Measurements from ENCODE around the gene DHPS.
"Not testable (repeated sequence)": the region's sequence is repeated elsewhere in the genome, so short reads cannot be mapped to it uniquely, and the experiment has no call there.

DHPS gene

DNA sequence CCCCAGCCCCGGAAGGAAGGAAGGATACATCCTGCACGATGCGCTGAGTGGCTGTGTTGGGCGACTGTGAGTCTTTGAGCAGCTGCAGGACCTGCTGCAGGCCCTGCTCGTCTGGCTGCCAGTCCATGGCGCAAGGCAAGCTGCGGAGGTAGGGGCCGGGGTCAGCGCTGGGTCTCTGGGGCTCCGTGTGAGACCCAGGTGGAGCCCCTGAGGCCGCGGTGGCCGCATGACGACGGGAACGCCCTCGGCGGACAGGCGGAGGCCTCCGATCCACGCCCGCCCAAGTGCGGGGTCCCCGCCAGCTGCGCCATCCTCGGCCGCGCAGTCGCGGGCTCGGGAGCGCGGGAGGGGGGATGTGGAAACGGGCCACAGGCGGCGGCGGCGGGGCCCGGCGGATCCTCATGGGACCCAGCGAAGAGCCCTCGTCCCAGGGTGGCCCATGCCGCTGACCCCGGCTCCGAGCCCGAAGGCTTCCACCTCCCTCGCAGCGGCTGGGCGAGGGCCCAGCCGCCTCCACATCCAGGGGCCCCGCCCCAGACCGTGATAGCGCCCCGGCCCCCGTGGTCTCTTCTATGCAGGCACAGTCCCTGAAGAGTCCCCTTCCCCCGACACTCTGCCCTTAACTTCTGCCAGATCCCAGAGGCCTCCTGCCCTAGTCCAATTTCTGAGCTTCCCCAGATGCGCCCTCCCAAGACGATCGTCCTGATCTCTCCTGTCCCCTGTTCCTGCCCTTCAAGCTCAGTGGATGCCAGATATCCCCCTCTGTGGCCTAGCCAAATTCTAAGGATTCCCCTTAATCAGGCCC lies 39.4 kb upstream of the DHPS start:
- Histone ChIP-seq H3K36me3 (ENCODE audit: control insufficient read depth, insufficient read depth, low read length) (no peaks in the 10 kb centered on the region), H3K9me3 (ENCODE audit: control insufficient read depth, low read length) (no peaks in the 10 kb centered on the region), H3K4me3 (ENCODE audit: low read length) (peak overlapping the region; percentile 87), H3K9ac (ENCODE audit: low read length) (peak overlapping the region; percentile 90), H3K4me1 (ENCODE audit: control insufficient read depth, insufficient read depth, low read length) (peaks cover 19% of the 10 kb centered on the region), H3K27me3 (ENCODE audit: control insufficient read depth, insufficient read depth, low read length) (no peaks in the 10 kb centered on the region)

- peaks cover 19% of the 10 kb centered on the region for H3K4me1 ChIP-seq (ENCODE audit: control insufficient read depth, insufficient read depth, low read length)
- H3K36me3 ChIP-seq (ENCODE audit: control insufficient read depth, insufficient read depth, low read length) = no peaks in the 10 kb centered on the region
- H3K9ac ChIP-seq (ENCODE audit: low read length) = peak overlapping the region; percentile 90
- H3K27me3 ChIP-seq (ENCODE audit: control insufficient read depth, insufficient read depth, low read length) = no peaks in the 10 kb centered on the region
- H3K9me3 ChIP-seq (ENCODE audit: control insufficient read depth, low read length) = no peaks in the 10 kb centered on the region
- H3K4me3 ChIP-seq (ENCODE audit: low read length) = peak overlapping the region; percentile 14
Measured at GRCh38 chr19:12720296-12720695, 38.6 kb upstream of the DHPS start.

DNA sequence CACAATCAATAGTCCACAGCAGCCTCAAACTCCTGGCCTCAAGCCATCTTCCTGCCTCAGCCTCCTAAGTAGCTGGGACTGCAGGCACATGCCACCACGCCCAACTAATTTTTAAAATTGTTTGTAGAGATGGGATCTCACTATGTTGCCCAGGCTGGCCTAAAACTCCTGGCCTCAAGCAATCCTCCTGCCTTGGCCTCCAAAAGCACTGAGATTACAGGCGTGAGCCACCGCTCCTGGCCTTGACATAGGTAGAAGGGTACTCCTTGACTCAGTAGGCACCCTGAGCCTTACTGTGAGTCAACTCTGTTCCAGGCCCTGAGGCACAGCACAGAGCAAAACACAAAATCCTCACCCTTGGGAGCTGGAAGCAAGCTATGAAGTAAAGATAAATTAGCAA lies 34.2 kb upstream of the DHPS start:
- no peaks in the 10 kb centered on the region for H3K4me1 ChIP-seq (ENCODE audit: control insufficient read depth, insufficient read depth, low read length)
- no peaks in the 10 kb centered on the region for H3K9me3 ChIP-seq (ENCODE audit: control insufficient read depth, low read length)
- peaks cover 6% of the 10 kb centered on the region for H3K36me3 ChIP-seq (ENCODE audit: control insufficient read depth, insufficient read depth, low read length)

GRCh38 chr19:12715102-12715501 lies 33.4 kb upstream of the DHPS start:
- Histone ChIP-seq H3K36me3 (ENCODE audit: control insufficient read depth, insufficient read depth, low read length) (peaks cover 6% of the 10 kb centered on the region), H3K27me3 (ENCODE audit: control insufficient read depth, insufficient read depth, low read length) (no peaks in the 10 kb centered on the region), H3K9me3 (ENCODE audit: control insufficient read depth, low read length) (no peaks in the 10 kb centered on the region), H3K4me3 (ENCODE audit: low read length) (no peak overlapping the region), H3K4me1 (ENCODE audit: control insufficient read depth, insufficient read depth, low read length) (no peaks in the 10 kb centered on the region), H3K9ac (ENCODE audit: low read length) (no peak overlapping the region)

More for the DNA sequence above, 34.2 kb upstream of the DHPS start:
- Histone ChIP-seq H3K27me3 (ENCODE audit: control insufficient read depth, insufficient read depth, low read length) (no peaks in the 10 kb centered on the region), H3K4me3 (ENCODE audit: low read length) (no peak overlapping the region), H3K9ac (ENCODE audit: low read length) (no peak overlapping the region)

GRCh38 chr19:12713304-12713703 lies 31.6 kb upstream of the DHPS start:
- not testable (repeated sequence) for H3K36me3 ChIP-seq (ENCODE audit: control insufficient read depth, insufficient read depth, low read length); H3K4me3 ChIP-seq (ENCODE audit: low read length); H3K9ac ChIP-seq (ENCODE audit: low read length)

DNA sequence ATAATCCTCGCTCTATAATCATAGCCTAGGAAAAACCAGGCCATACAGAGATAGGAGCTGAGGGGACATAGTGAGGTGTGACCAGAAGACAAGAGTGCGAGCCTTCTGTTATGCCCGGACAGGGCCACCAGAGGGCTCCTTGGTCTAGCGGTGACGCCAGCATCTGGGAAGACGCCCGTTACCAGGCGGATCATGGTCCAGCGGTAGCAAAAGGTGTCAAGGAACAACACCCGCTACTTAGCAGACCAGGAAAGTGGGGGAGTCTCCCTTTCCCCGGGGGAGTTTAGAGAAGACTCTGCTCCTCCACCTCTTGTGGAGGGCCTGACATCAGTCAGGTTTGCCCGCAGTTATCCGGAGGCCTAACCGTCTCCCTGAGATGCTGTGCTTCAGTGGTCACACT lies 30.4 kb upstream of the DHPS start:
- not testable (repeated sequence) for H3K4me1 ChIP-seq (ENCODE audit: control insufficient read depth, insufficient read depth, low read length); H3K36me3 ChIP-seq (ENCODE audit: control insufficient read depth, insufficient read depth, low read length); H3K4me3 ChIP-seq (ENCODE audit: low read length); H3K9me3 ChIP-seq (ENCODE audit: control insufficient read depth, low read length); H3K9ac ChIP-seq (ENCODE audit: low read length); H3K27me3 ChIP-seq (ENCODE audit: control insufficient read depth, insufficient read depth, low read length)

More at GRCh38 chr19:12713304-12713703, 31.6 kb upstream of the DHPS start:
- not testable (repeated sequence) for H3K27me3 ChIP-seq (ENCODE audit: control insufficient read depth, insufficient read depth, low read length); H3K4me1 ChIP-seq (ENCODE audit: control insufficient read depth, insufficient read depth, low read length); H3K9me3 ChIP-seq (ENCODE audit: control insufficient read depth, low read length)

DNA sequence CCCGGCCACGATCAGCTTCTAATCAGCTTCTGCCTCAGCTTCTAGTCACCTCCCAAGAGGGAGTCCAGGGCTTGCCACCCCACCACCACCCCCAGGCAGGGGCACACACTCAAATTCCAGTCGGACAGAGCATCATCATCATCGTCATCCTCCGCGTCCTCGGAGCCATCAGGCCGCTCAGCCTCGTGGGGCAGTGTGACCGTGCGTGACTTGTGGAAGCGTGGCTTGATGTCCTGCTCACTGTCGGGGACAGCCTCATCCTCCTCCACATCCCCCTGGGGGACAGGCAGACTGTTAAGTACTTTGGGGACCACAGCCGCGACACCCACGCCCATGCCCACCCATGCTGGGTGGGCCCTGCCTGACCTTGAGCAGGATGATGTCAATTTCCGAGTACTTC lies 29.5 kb upstream of the DHPS start:
- H3K27me3 ChIP-seq (ENCODE audit: control insufficient read depth, insufficient read depth, low read length) = no peaks in the 10 kb centered on the region
- H3K9me3 ChIP-seq (ENCODE audit: control insufficient read depth, low read length) = no peaks in the 10 kb centered on the region
- peaks cover 6% of the 10 kb centered on the region for H3K36me3 ChIP-seq (ENCODE audit: control insufficient read depth, insufficient read depth, low read length)
- H3K9ac ChIP-seq (ENCODE audit: low read length) = no peak overlapping the region
- no peak overlapping the region for H3K4me3 ChIP-seq (ENCODE audit: low read length)
- H3K4me1 ChIP-seq (ENCODE audit: control insufficient read depth, insufficient read depth, low read length) = no peaks in the 10 kb centered on the region

GRCh38 chr19:12708641-12709040 lies 27.0 kb upstream of the DHPS start:
- Histone ChIP-seq H3K9me3 (ENCODE audit: control insufficient read depth, low read length) (no peaks in the 10 kb centered on the region), H3K27me3 (ENCODE audit: control insufficient read depth, insufficient read depth, low read length) (no peaks in the 10 kb centered on the region), H3K4me3 (ENCODE audit: low read length) (no peak overlapping the region), H3K4me1 (ENCODE audit: control insufficient read depth, insufficient read depth, low read length) (no peaks in the 10 kb centered on the region), H3K36me3 (ENCODE audit: control insufficient read depth, insufficient read depth, low read length) (peaks cover 8% of the 10 kb centered on the region), H3K9ac (ENCODE audit: low read length) (no peak overlapping the region)

DNA sequence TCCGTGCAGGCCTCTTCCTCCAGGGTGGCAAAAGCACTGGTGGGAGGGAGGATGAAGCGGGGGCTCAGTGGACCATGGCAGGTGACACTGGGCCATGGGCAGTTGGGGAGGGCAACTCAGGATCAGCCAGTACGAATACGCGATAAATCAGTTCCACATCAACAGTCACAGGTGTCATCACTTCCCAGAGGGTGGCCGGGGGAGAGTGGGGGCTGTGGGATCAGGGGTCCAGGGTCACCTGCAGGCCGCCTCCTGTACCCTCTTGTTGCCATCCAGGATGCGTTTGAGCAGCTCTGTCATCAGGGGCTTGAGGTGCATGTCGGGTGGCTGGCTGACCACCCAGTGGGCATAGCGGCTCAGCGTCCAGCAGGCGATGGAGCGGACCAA lies 24.6 kb upstream of the DHPS start:
- H3K4me3 ChIP-seq (ENCODE audit: low read length) = no peak overlapping the region
- H3K9ac ChIP-seq (ENCODE audit: low read length) = no peak overlapping the region
- no peaks in the 10 kb centered on the region for H3K27me3 ChIP-seq (ENCODE audit: control insufficient read depth, insufficient read depth, low read length)
- H3K9me3 ChIP-seq (ENCODE audit: control insufficient read depth, low read length) = no peaks in the 10 kb centered on the region
- H3K4me1 ChIP-seq (ENCODE audit: control insufficient read depth, insufficient read depth, low read length) = no peaks in the 10 kb centered on the region
- H3K36me3 ChIP-seq (ENCODE audit: control insufficient read depth, insufficient read depth, low read length) = peaks cover 10% of the 10 kb centered on the region

DNA sequence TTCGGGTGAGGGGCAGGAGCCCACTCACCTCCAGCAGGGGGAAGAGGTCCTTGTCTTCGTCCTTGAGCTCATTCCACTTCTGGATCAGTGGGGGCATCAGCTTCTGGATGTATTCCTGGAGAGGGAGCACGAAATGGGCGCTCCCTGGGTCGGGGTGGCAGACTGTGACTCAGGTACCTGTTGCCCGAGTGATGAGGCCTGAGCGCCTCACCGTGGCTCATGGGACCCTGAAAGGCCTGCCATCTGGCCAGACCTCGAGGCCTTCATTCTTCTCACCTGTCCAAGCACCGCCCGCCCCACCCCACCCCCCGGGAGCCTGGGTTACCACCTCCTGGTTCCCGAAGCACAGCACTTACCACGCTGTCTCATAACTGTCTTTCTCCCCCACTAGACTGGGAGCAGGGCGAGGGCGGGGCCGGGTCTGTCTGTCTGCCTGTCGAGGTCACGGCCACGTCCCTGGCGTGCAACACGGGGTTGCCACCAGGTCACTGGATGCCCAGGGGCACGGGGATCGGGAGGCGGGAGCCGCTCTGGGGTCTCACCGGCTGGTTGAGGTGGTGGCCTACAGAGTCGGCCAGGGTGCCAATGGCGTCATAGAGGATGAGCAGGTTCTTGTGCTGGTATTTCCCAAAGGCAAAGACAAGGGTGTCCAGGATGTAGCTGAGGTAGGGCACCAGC lies 24.1 kb upstream of the DHPS start:
- Histone ChIP-seq H3K36me3 (ENCODE audit: control insufficient read depth, insufficient read depth, low read length) (peaks cover 6% of the 10 kb centered on the region), H3K9me3 (ENCODE audit: control insufficient read depth, low read length) (no peaks in the 10 kb centered on the region), H3K27me3 (ENCODE audit: control insufficient read depth, insufficient read depth, low read length) (no peaks in the 10 kb centered on the region), H3K4me3 (ENCODE audit: low read length) (no peak overlapping the region), H3K4me1 (ENCODE audit: control insufficient read depth, insufficient read depth, low read length) (no peaks in the 10 kb centered on the region), H3K9ac (ENCODE audit: low read length) (no peak overlapping the region)

- H3K9ac ChIP-seq (ENCODE audit: low read length) = no peak overlapping the region
- H3K9me3 ChIP-seq (ENCODE audit: control insufficient read depth, low read length) = no peaks in the 10 kb centered on the region
- H3K27me3 ChIP-seq (ENCODE audit: control insufficient read depth, insufficient read depth, low read length) = no peaks in the 10 kb centered on the region
- peaks cover 6% of the 10 kb centered on the region for H3K36me3 ChIP-seq (ENCODE audit: control insufficient read depth, insufficient read depth, low read length)
- H3K4me3 ChIP-seq (ENCODE audit: low read length) = no peak overlapping the region
- H3K4me1 ChIP-seq (ENCODE audit: control insufficient read depth, insufficient read depth, low read length) = no peaks in the 10 kb centered on the region
Measured at GRCh38 chr19:12705169-12705568, 23.5 kb upstream of the DHPS start.

GRCh38 chr19:12703046-12703445 lies 21.4 kb upstream of the DHPS start:
- Histone ChIP-seq H3K9ac (ENCODE audit: low read length) (no peak overlapping the region), H3K4me1 (ENCODE audit: control insufficient read depth, insufficient read depth, low read length) (no peaks in the 10 kb centered on the region), H3K4me3 (ENCODE audit: low read length) (no peak overlapping the region), H3K27me3 (ENCODE audit: control insufficient read depth, insufficient read depth, low read length) (no peaks in the 10 kb centered on the region), H3K9me3 (ENCODE audit: control insufficient read depth, low read length) (no peaks in the 10 kb centered on the region), H3K36me3 (ENCODE audit: control insufficient read depth, insufficient read depth, low read length) (peaks cover 6% of the 10 kb centered on the region)
